Heart left ventricle (tissue), 16 donors: ENCODE data around the gene TBL1XR1. TPM values are rescaled to one million over a fixed set of nuclear protein-coding genes. Genes with fewer than 3 reads are reported as not detected.

Experiments
- ATAC-seq, 4 donors: fragments of 200-7000 bp; cut with Tn5 transposase; one replicate each; pipeline ENCODE4 v1.9.1; 2020 to 2022; ENCODE audit warnings: moderate library complexity in 4 of 4, mild to moderate bottlenecking in 3 of 4, moderate number of reproducible peaks in 1 of 4
- DNase-seq, 5 donors: peaks; one replicate each; pipeline ENCODE4 v3.0.0-alpha.2; 2020
- H3K27ac ChIP-seq, 12 donors: fragments of 200-600 bp; sonication (generic) in 4 of 12; one replicate each; pipeline versions ENCODE4 v1.5.0 to v1.8.0; 2016 to 2022; ENCODE audit warnings: mild to moderate bottlenecking in 2 of 12
- H3K27me3 ChIP-seq, 9 donors: fragments of 200-600 bp; sonication (generic) in 2 of 9; one replicate each; pipeline versions ENCODE4 v1.5.1 to v1.8.0; 2016 to 2022; ENCODE audit warnings: mild to moderate bottlenecking in 3 of 9
- H3K36me3 ChIP-seq, 9 donors: fragments of 200-600 bp; sonication (generic) in 2 of 9; one replicate each; pipeline versions ENCODE4 v1.5.0 to v1.8.0; 2018 to 2022; ENCODE audit warnings: mild to moderate bottlenecking in 2 of 9
- H3K4me1 ChIP-seq, 12 donors: fragments of 200-600 bp; sonication (generic) in 4 of 12; one replicate each; pipeline versions ENCODE4 v1.5.0 to v1.8.0; 2016 to 2022; ENCODE audit warnings: mild to moderate bottlenecking in 3 of 12
- H3K4me3 ChIP-seq, 12 donors: fragments of 200-600 bp; sonication (generic) in 4 of 12; one replicate each; pipeline versions ENCODE4 v1.5.0 to v1.8.0; 2017 to 2022; ENCODE audit warnings: mild to moderate bottlenecking in 9 of 12, moderate library complexity in 4 of 12
- H3K9me3 ChIP-seq, 12 donors: fragments of 200-600 bp; sonication (generic) in 4 of 12; one replicate each; pipeline versions ENCODE4 v1.5.0 to v1.8.0; 2016 to 2022; ENCODE audit warnings: mild to moderate bottlenecking in 1 of 12
- CTCF ChIP-seq, 12 donors: fragments of 200-600 bp; sonication (generic) in 4 of 12; IDR thresholded peaks; one replicate each; pipeline versions ENCODE4 v1.5.0 to v1.8.0; 2018 to 2022; ENCODE audit warnings: antibody characterized with exemption in 12 of 12, mild to moderate bottlenecking in 5 of 12
- POLR2A ChIP-seq, 2 donors: fragments of 450-650 bp; IDR thresholded peaks; one replicate each; pipeline ENCODE4 v1.6.1; 2017; ENCODE audit warnings: antibody characterized with exemption in 2 of 2, mild to moderate bottlenecking in 2 of 2, moderate library complexity in 2 of 2
- WGBS, 4 donors: extraction: QIAGEN DNeasy Blood & Tissue Kit in 2 of 4; methylation state at CpG; one replicate each; pipeline versions ENCODE4 v1.1.5 to v1.1.7; 2013 to 2018; 5-methylcytosine and 5-hydroxymethylcytosine counted together
- intact Hi-C, 10 donors: fragments of 100-400 bp; cut with DNase I; formaldehyde crosslinking; loops; one replicate each; pipeline versions ENCODE4 v1.11.1 to v1.14.2; 2022
- polyA plus RNA-seq, 2 donors: library from polyadenylated mRNA; stranded (reverse); fragments of 200-250 nt; gene quantifications; one replicate each; pipeline ENCODE4 v1.2.3, GENCODE V29; 2013
- total RNA-seq, 9 donors: library from RNA; depleted of rRNA in 2 of 9; stranded (reverse); fragments of >200 nt in 2 of 9; fragmentation: NEBNext Ultra II Directional in 3 of 9; extraction: Animal tissue kit (Norgen Biotek cat#: 25700) in 3 of 9; gene quantifications; one replicate each; pipeline versions ENCODE4 v1.1.0 to v1.2.4, GENCODE V29; 2016 to 2023
- donor health status: ischemic (EF 13 %, LVEDD 7.1; RV severe dilation, severe dysfunction).
- donor health status: healthy with polysubstance abuse.
- donor health status: DM: no; HTN: yes; CAD: no.
- donor health status: DM: no; HTN: no; CAD: no.
- donor health status: ischemic (EF 25% LVEDD 6.9; RV normal size, moderate dysfunction).
- donor health status: ischemic (EF 25% LVEDD 5.7; RV mildly dilated, moderate dysfunction).
- donor health status: healthy.
- donor health status: DM: yes; HTN: yes; CAD: no.
- donor health status: ischemic (EF 35%, LVEDD 5.7; RV mildly dilated, moderate dysfunction).
- donor health status: nonischemic (EF 11% LVEDD 7.7; RV severe dilation, severe dysfunction).
- donor health status: DM: yes; HTN: yes; CAD: no.
- donor health status: PGD.
- donor health status: ischemic (EF 29% LVEDD 5.4; RV normal size, mild dysfunction).
- donor health status: nonischemic (EF 23%, LVEDD 6.1; RV moderate dilation, normal function).

TBL1XR1 gene
- total and polyA plus RNA-seq, 11 donors, result 24.0 to 176 (median 119) TPM

- DNase-seq, result no peak
- Histone ChIP-seq H3K4me1 (no peaks in the 10 kb centered on the region), H3K36me3 (no peaks in the 10 kb centered on the region), H3K9me3 (peaks cover 0 to 12% (median 1%) of the 10 kb centered on the region in 12 donors), H3K27ac (no peak overlapping the region), H3K4me3 (no peak overlapping the region), H3K27me3 (no peaks in the 10 kb centered on the region)
- TF ChIP-seq POLR2A (IDR thresholded peaks at IDR 0.05) (no peak), CTCF (IDR thresholded peaks at IDR 0.05) (no peak)
- WGBS, 4 donors, result 83 to 100% (median 83%) methylated on average over 2 of the region's 2 CpGs
- intact Hi-C loops, result no loop called here
- no peak for ATAC-seq
Observed at GRCh38 chr3:176977331-176977730, 220.0 kb downstream of the TBL1XR1 start.

DNA sequence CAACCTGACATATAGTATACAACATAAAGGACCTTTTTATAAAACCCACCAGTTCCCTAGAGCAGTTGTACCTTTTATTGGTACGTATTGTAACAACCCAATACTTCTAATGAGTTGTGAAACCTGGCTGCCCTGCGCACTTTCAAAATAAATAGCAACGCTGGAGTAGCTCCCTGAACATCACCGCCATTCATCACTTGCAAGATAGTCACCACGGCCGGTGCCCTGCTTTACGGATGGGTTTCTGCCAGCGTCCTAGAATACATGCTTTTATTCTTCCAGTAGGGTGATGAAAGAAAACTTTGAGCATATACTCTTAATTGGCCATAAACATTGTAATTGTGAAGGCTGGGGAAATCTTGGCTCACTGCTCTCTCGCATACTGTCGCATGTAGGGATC lies 220.7 kb downstream of the TBL1XR1 start:
- no peak for TF ChIP-seq CTCF (IDR thresholded peaks at IDR 0.05)
- no peak for TF ChIP-seq POLR2A (IDR thresholded peaks at IDR 0.05)

DNA sequence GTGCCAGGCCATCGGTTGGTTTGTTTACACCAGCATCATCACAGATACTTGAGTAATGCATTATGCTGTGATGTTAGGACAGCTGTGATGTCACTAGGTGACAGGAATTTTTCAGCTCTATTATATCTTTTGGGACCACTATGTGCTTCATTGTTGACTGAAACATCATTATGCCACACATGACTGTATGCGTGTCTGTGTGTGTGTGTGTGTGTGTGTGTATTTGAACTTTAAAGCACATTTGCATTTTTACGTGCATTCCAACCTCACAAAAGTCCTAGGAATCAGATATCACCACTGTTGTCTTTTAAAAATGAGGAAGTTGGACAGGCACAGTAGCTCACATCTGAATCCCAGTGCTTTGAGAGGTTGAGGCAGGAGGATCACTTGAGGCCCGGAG lies 223.0 kb downstream of the TBL1XR1 start:
- ATAC-seq, result no peak
- H3K27ac ChIP-seq, result no peak overlapping the region
- 65 to 83% (median 71%) methylated on average over 4 of the region's 4 CpGs for WGBS, 4 donors
- TF ChIP-seq CTCF (IDR thresholded peaks at IDR 0.05), result no peak
- TF ChIP-seq POLR2A (IDR thresholded peaks at IDR 0.05), result no peak
- H3K4me3 ChIP-seq, result no peak overlapping the region
- intact Hi-C loops, result no loop called here
- H3K27me3 ChIP-seq, result no peaks in the 10 kb centered on the region
- H3K9me3 ChIP-seq, result no peaks in the 10 kb centered on the region
- peaks cover 0 to 5% (median 0%) of the 10 kb centered on the region in 12 donors for H3K4me1 ChIP-seq
- no peaks in the 10 kb centered on the region for H3K36me3 ChIP-seq
- no peak for DNase-seq

More for the DNA sequence above, 220.7 kb downstream of the TBL1XR1 start:
- Histone ChIP-seq H3K4me1 (no peaks in the 10 kb centered on the region), H3K36me3 (no peaks in the 10 kb centered on the region), H3K27ac (no peak overlapping the region), H3K27me3 (no peaks in the 10 kb centered on the region), H3K9me3 (peaks cover 0 to 5% (median 0%) of the 10 kb centered on the region in 12 donors), H3K4me3 (no peak overlapping the region)
- DNase-seq, result no peak
- 87 to 95% (median 94%) methylated on average over 10 of the region's 10 CpGs for WGBS, 4 donors
- intact Hi-C loops, result no loop called here
- no peak for ATAC-seq

DNA sequence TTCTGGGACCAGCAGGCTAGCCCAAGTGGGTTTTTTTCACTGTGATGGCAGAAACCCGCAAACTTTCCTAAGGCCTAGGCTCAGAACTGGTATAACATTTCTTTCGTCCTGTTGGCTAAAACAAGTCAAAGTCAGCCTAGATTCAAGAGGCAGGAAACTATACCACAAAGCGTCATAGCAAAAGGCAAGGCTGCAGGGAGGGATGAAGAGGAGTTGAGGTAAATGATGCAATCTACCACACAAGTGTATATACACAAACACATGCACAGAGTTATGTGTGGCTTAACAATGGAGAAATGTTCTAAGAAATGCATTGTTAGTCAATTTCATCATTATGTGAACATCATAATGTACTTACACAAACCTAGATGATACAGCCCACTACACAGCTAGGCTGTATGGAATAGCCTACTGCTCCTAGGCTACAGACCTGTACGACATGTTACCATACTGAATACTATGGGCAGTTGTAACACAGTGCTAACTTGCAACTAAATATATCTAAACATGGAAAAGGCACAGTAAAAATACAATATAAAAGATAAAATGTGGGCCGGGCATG lies 225.6 kb downstream of the TBL1XR1 start:
- DNase-seq (no peak), ATAC-seq (no peak)
- H3K36me3 ChIP-seq, result no peaks in the 10 kb centered on the region
- intact Hi-C loops, result no loop called here
- peaks cover 0 to 5% (median 0%) of the 10 kb centered on the region in 12 donors for H3K4me1 ChIP-seq
- no peaks in the 10 kb centered on the region for H3K27me3 ChIP-seq
- 96 to 98% (median 97%) methylated on average over 5 of the region's 5 CpGs for WGBS, 4 donors
- H3K9me3 ChIP-seq, result no peaks in the 10 kb centered on the region
- H3K27ac ChIP-seq, result no peak overlapping the region
- no peak overlapping the region for H3K4me3 ChIP-seq
- no peak for TF ChIP-seq CTCF (IDR thresholded peaks at IDR 0.05)
- TF ChIP-seq POLR2A (IDR thresholded peaks at IDR 0.05), result no peak
